Panc1 (cell line): ENCODE results near the gene CDY1.
"Not testable (repeated sequence)": the region's sequence is repeated elsewhere in the genome, so short reads cannot be mapped to it uniquely, and the experiment has no call there.

Source experiments
- POLR2AphosphoS5 ChIP-seq: IDR thresholded peaks from 2 replicates; pipeline ENCODE4 v1.6.1; 2012; ENCODE audit warnings: mild to moderate bottlenecking, low read depth, low read length, moderate library complexity
- SIN3A ChIP-seq: IDR thresholded peaks from 2 replicates; pipeline ENCODE4 v1.6.1; 2012; ENCODE audit warnings: low read depth, mild to moderate bottlenecking, low read length, moderate library complexity, borderline replicate concordance; ENCODE audit not compliant: insufficient read depth
- TF ChIP-seq, protein P1 (sequence below): fragments of 450-650 bp; IDR thresholded peaks from 2 replicates; pipeline ENCODE4 v1.5.1; 2017; ENCODE audit warnings: mild to moderate bottlenecking

DNA sequence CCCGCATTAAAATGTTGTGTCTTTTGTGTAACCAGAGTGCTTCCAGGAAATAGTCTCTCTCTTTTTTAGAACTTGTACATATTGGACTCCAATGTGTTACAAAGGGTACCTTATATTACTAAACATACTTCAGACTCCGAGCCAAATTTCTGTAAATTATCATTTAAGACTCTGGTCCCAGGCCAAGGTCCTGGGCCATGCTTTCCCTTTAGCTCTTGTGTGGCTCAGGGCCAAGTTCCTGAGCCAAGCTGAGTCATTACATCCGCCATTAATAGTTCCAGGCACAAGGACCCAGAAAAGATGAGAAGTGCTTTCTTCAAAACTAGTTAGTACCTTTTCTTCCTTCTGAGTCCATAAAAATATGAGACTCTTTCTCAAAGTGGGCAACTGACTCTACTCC, 4.6 kb downstream of the CDY1 start:
- TF ChIP-seq, protein P1, sequence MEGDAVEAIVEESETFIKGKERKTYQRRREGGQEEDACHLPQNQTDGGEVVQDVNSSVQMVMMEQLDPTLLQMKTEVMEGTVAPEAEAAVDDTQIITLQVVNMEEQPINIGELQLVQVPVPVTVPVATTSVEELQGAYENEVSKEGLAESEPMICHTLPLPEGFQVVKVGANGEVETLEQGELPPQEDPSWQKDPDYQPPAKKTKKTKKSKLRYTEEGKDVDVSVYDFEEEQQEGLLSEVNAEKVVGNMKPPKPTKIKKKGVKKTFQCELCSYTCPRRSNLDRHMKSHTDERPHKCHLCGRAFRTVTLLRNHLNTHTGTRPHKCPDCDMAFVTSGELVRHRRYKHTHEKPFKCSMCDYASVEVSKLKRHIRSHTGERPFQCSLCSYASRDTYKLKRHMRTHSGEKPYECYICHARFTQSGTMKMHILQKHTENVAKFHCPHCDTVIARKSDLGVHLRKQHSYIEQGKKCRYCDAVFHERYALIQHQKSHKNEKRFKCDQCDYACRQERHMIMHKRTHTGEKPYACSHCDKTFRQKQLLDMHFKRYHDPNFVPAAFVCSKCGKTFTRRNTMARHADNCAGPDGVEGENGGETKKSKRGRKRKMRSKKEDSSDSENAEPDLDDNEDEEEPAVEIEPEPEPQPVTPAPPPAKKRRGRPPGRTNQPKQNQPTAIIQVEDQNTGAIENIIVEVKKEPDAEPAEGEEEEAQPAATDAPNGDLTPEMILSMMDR: not testable (repeated sequence)
- not testable (repeated sequence) for TF ChIP-seq POLR2AphosphoS5, SIN3A
